Endothelial cell of umbilical vein (primary cell): ENCODE measurements around the gene ACER3. TPM values are rescaled to one million over a fixed set of nuclear protein-coding genes. Genes with fewer than 3 reads are reported as not detected.

Experiments used
- BruUV-seq: library from RNA; stranded (reverse); fragments of 400-500 nt; replicated peaks from 2 replicates; lab custom pipeline; 2021; lab: Mats Ljungman, UMichigan
- CTCF ChIA-PET: fragments of 300-600, 350-600 bp; sonication (Branson Sonifier 250); formaldehyde crosslinking; loops from one replicate; lab custom pipeline; 2021; ENCODE audit warnings: antibody characterized with exemption, inconsistent platforms; lab: Charles Lee
- POLR2A ChIA-PET: fragments of 300-600, 350-600 bp; sonication (Branson Sonifier 250); formaldehyde crosslinking; loops from one replicate; lab custom pipeline; 2021; ENCODE audit warnings: antibody characterized with exemption, inconsistent platforms; lab: Charles Lee
- DNase-seq: peaks from one replicate; pipeline ENCODE4 v3.0.0-alpha.2; 2011; ENCODE audit warnings: low read depth, low spot score
- FAIRE-seq: peaks from 2 replicates; lab custom pipeline; 2011; peaks lifted over from hg19 to GRCh38; lab: Jason Lieb, UNC
- H2AFZ ChIP-seq: 2 replicates; pipeline ENCODE4 v1.6.0; 2012; ENCODE audit warnings: low read depth, low read length, control low read depth, inconsistent platforms
- H3K27ac ChIP-seq: 2 replicates; pipeline ENCODE4 v1.5.1; 2011; ENCODE audit warnings: low read depth, mild to moderate bottlenecking, control low read depth, low read length, moderate library complexity; ENCODE audit not compliant: insufficient read depth
- H3K27me3 ChIP-seq, 2 experiments: 2 replicates each; pipeline versions ENCODE4 v1.6.0 to v1.6.1; 2011; ENCODE audit warnings: low read length in 2 of 2, mixed read lengths in 1 of 2; ENCODE audit not compliant: control insufficient read depth in 2 of 2, insufficient read depth in 2 of 2
- H3K36me3 ChIP-seq, 2 experiments: 2 replicates in 1 of 2; 3 replicates in 1 of 2; pipeline ENCODE4 v1.5.1; 2011; ENCODE audit warnings: low read length in 2 of 2, mild to moderate bottlenecking in 1 of 2, moderate library complexity in 1 of 2; ENCODE audit not compliant: control insufficient read depth in 2 of 2, insufficient read depth in 2 of 2; ENCODE audit errors: extremely low read depth in 1 of 2
- H3K4me1 ChIP-seq: 3 replicates; pipeline ENCODE4 v1.5.1; 2011; ENCODE audit warnings: mild to moderate bottlenecking, low read length; ENCODE audit not compliant: control insufficient read depth, insufficient read depth; ENCODE audit errors: extremely low read depth
- H3K4me2 ChIP-seq: 2 replicates; pipeline ENCODE4 v1.6.1; 2011; ENCODE audit warnings: low read length, control low read depth, mixed read lengths; ENCODE audit not compliant: insufficient read depth
- H3K4me3 ChIP-seq, 3 experiments: fragments of 200-600 bp in 1 of 3; sonication (generic), shearing (Covaris generic) in 1 of 3; replicated peaks in 1 of 3; 2 replicates each; pipeline ENCODE4 v1.5.1; 2011 to 2016; ENCODE audit warnings: control low read depth in 3 of 3, low read length in 3 of 3, mild to moderate bottlenecking in 2 of 3, inconsistent platforms in 1 of 3, low read depth in 1 of 3, moderate library complexity in 1 of 3; ENCODE audit not compliant: insufficient read depth in 1 of 3
- H3K79me2 ChIP-seq: 2 replicates; pipeline ENCODE4 v1.6.0; 2012; ENCODE audit warnings: low read length, inconsistent platforms; ENCODE audit not compliant: control insufficient read depth, insufficient read depth
- H3K9ac ChIP-seq: replicated peaks from 2 replicates; pipeline ENCODE3; 2011; ENCODE audit warnings: low read length, control low read depth; ENCODE audit not compliant: insufficient read depth; ENCODE audit errors: extremely low read depth
- H3K9me1 ChIP-seq: replicated peaks from 3 replicates; pipeline ENCODE4 v1.6.0; 2011; ENCODE audit warnings: mild to moderate bottlenecking, low read length; ENCODE audit not compliant: control insufficient read depth, insufficient read depth; ENCODE audit errors: extremely low read depth
- H3K9me3 ChIP-seq: replicated peaks from 2 replicates; pipeline ENCODE4 v1.5.1; 2012; ENCODE audit warnings: low read length, inconsistent platforms; ENCODE audit not compliant: control insufficient read depth, insufficient read depth
- H4K20me1 ChIP-seq: replicated peaks from 2 replicates; pipeline ENCODE3; 2011; ENCODE audit warnings: mild to moderate bottlenecking, low read length; ENCODE audit not compliant: control insufficient read depth, insufficient read depth; ENCODE audit errors: extremely low read depth
- EZH2 ChIP-seq: IDR thresholded peaks from 2 replicates; pipeline ENCODE4 v1.6.1; 2012; ENCODE audit warnings: borderline replicate concordance, low read depth, mild to moderate bottlenecking, moderate library complexity, low read length, inconsistent platforms; ENCODE audit not compliant: severe bottlenecking
- JUN ChIP-seq: IDR thresholded peaks from 2 replicates; pipeline ENCODE4 v1.6.1; 2011; ENCODE audit warnings: borderline replicate concordance, low read depth; ENCODE audit not compliant: insufficient read length, insufficient read depth
- MAX ChIP-seq: IDR thresholded peaks from 2 replicates; pipeline ENCODE4 v1.6.1; 2011; ENCODE audit not compliant: insufficient read depth, insufficient read length
- MYC ChIP-seq: IDR thresholded peaks from one replicate; pipeline ENCODE4 v1.6.1; 2011; ENCODE audit warnings: mild to moderate bottlenecking, low read depth, low read length
- POLR2AphosphoS5 ChIP-seq: IDR thresholded peaks from 2 replicates; pipeline ENCODE4 v1.6.1; 2012; ENCODE audit warnings: low read depth, mild to moderate bottlenecking, control low read depth, low read length, moderate library complexity; ENCODE audit not compliant: insufficient read depth
- dilution Hi-C: fragments of 300-500 bp; cut with MboI; formaldehyde crosslinking; loops from one replicate; pipeline ENCODE4 v1.15.0; 2019; ENCODE audit warnings: low sequenced_read_pairs; ENCODE audit not compliant: extremely low pct_ligation_motif_present
- intact Hi-C: fragments of 100-400 bp; cut with micrococcal nuclease; formaldehyde crosslinking; loops from one replicate; pipeline ENCODE4 v1.10.0; 2022
- polyA plus RNA-seq, 4 experiments: library from polyadenylated mRNA; depleted of rRNA in 3 of 4; stranded (reverse) in 3 of 4; unstranded in 1 of 4; fragments of >200 nt; gene quantifications; 2 replicates each; pipeline versions ENCODE4 v1.2.1 to v1.2.3, GENCODE V29; 2011 to 2012; ENCODE audit warnings: missing spikeins in 1 of 4
- total RNA-seq: library from RNA; stranded (reverse); gene quantifications from 2 replicates; pipeline ENCODE4 v1.2.3, GENCODE V29; 2021

The ACER3 gene
- total and polyA plus RNA-seq, 2 donors (not counting 3 experiments of a cell fraction or from before 2014, with no cell fraction given) = 9.9 to 31.6 TPM

- H3K4me1 ChIP-seq = peaks cover 30% of the 10 kb centered on the region
- no peak overlapping the region for H3K4me2 ChIP-seq
- intact Hi-C loops (no loop called here), dilution Hi-C loops (no loop called here)
- ChIA-PET CTCF (interaction anchor here (1.8 to 3.4 kb wide), 2 partner anchors 16 to 28 kb away, joined by 8 to 40 read pairs; no protein-coding TSS in a partner anchor), POLR2A (no interaction called here)
- no peaks in the 10 kb centered on the region for H4K20me1 ChIP-seq
- H3K27ac ChIP-seq = no peak overlapping the region
- no TSS peak for BruUV-seq
- H3K36me3 ChIP-seq = no peaks in the 10 kb centered on the region
- no peaks in the 10 kb centered on the region for H3K27me3 ChIP-seq
- no peak for DNase-seq
- H3K9ac ChIP-seq = no peak overlapping the region
- H3K4me3 ChIP-seq = no peak overlapping the region
- FAIRE-seq = no peak
- H3K79me2 ChIP-seq = no peaks in the 10 kb centered on the region
- no peak for TF ChIP-seq MYC
- no peak for TF ChIP-seq MAX
- no peak for TF ChIP-seq POLR2AphosphoS5
- TF ChIP-seq JUN = no peak
- TF ChIP-seq EZH2 = no peak
- H3K9me3 ChIP-seq = no peaks in the 10 kb centered on the region
- H3K9me1 ChIP-seq = no peaks in the 10 kb centered on the region
- H2AFZ ChIP-seq = no peak overlapping the region
Measured at GRCh38 chr11:77075425-77075905, 214.7 kb downstream of the ACER3 start.

Other genes with a start within 250 kb of the ACER3 start
- gene LRRC32, start 190.2 kb upstream of the ACER3 start, total RNA-seq = 77.0 and 117 TPM in 2 replicates
- 70.2 and 77.2 TPM in 2 replicates for gene LRRC32, start 190.2 kb upstream of the ACER3 start, polyA plus RNA-seq
- 16.2 and 22.5 TPM in 2 replicates for gene TSKU, start 77.6 kb upstream of the ACER3 start, total RNA-seq
- 21.2 and 30.2 TPM in 2 replicates for gene TSKU, start 77.6 kb upstream of the ACER3 start, polyA plus RNA-seq
- not detected in 2 replicates for gene B3GNT6, start 173.5 kb downstream of the ACER3 start, total RNA-seq
- not detected in 2 replicates for gene B3GNT6, start 173.5 kb downstream of the ACER3 start, polyA plus RNA-seq
- gene CAPN5, start 206.1 kb downstream of the ACER3 start, total RNA-seq = 14.3 and 15.0 TPM in 2 replicates
- gene CAPN5, start 206.1 kb downstream of the ACER3 start, polyA plus RNA-seq = 16.6 and 17.0 TPM in 2 replicates
- gene OMP, start 241.9 kb downstream of the ACER3 start, total RNA-seq = 0.76 and 0.80 TPM in 2 replicates
- gene OMP, start 241.9 kb downstream of the ACER3 start, polyA plus RNA-seq = 0.30 TPM in 1 of 2 replicates, not detected in the other